ENCODE results near the gene ADI1. TPM values are rescaled to one million over a fixed set of nuclear protein-coding genes. Genes with fewer than 3 reads are reported as not detected.

Gene ADI1
- total and polyA plus RNA-seq, 10 of the 15 experiments (the other 5 are each of a cell fraction or from before 2014, with no cell fraction given): 4.4 to 78.7 (median 17.2) TPM

DNA sequence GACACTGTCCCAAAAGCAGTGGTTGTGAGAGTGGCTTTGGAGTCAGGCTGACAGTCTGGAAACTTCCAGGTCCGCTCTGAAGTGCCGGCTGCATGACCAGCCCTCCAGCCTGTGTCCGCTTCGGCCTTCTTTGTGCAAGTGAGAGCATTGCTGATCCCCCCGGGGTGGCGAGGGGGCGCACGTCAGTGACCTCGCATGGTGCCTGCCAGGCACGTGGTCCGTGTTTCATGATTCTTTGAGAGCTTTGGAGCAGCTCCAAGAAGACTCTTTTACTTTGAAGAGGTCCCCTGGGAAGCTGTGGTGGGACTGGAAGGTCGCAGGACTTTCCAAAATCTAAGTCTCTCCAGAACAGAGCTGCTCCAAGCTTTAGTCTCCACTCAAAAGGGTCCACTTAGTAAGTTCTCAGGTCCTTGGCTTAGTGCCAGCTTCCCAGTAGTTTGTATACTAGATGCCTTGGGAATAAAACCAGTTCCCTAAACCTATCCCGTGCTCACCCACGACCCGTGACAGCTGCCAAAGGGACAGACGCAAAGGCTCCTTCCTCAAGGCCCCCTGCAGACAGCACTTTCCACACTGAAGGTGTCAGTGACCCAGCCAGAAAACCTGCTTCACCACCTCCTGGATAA is 68.8 kb downstream of the ADI1 start (continued):
- TF ChIP-seq ZBTB33 (IDR thresholded peaks at IDR 0.05): no peak
- TF ChIP-seq RELA (IDR thresholded peaks at IDR 0.05; ENCODE audit: borderline replicate concordance, partially characterized antibody): no peak
- no peak for TF ChIP-seq PKNOX1 (IDR thresholded peaks at IDR 0.05)
- TF ChIP-seq FOXK2 (IDR thresholded peaks at IDR 0.05): no peak

DNA sequence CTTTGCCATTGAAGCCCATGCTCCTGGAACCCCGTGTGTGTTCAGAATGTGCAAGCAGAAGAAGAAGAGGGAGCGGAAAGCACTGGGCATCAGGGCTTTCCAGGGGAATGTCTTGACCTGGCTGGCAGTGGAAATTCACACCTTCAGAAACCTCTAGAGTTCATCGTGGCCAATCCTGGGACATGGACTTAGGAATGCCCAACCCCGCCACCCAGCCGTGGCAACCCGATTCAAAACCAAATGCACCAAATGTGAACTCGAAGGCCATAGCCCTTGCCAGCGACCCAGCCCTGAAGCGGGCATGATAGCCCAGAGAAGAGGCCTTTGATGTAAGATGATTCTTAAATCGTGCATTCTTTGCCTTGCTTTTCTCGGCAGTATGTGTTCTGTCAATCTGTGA is 69.4 kb downstream of the ADI1 start:
- no peak for DNase-seq (ENCODE audit: low read depth, low spot score)
- ChIA-PET SMC1A (ENCODE audit: uncharacterized antibody, unreplicated experiment) (no interaction called here), CTCF (no interaction called here), RAD21 (ENCODE audit: unreplicated experiment) (no interaction called here), POLR2A (no interaction called here)
- FAIRE-seq: no peak
- Histone ChIP-seq H2AFZ (ENCODE audit: control insufficient read depth, low read depth, low read length) (no peak overlapping the region), H3K4me1 (ENCODE audit: control insufficient read depth, insufficient read depth, low read length) (no peaks in the 10 kb centered on the region), H3K9ac (ENCODE audit: control insufficient read depth, insufficient read depth, low read length) (no peak overlapping the region), H4K20me1 (ENCODE audit: control insufficient read depth, insufficient read depth) (no peaks in the 10 kb centered on the region), H3K27me3 (replicated peaks in 1 of 2; ENCODE audit: control insufficient read depth in 2 of 2, insufficient read depth in 2 of 2, low read length in 1 of 2) (no peaks in the 10 kb centered on the region), H3K9me3 (replicated peaks; ENCODE audit: control insufficient read depth, insufficient read depth, low read length) (no peaks in the 10 kb centered on the region), H3K4me3 (no peak overlapping the region), H3K27ac (ENCODE audit: control insufficient read depth, insufficient read depth) (no peak overlapping the region), H3K79me2 (ENCODE audit: control insufficient read depth, insufficient read depth, low read length) (no peaks in the 10 kb centered on the region), H3K36me3 (ENCODE audit: control insufficient read depth in 2 of 2, insufficient read depth in 2 of 2, low read length in 1 of 2) (peaks cover 6 to 10% of the 10 kb centered on the region in 2 experiments; a peak in 3 of 4 replicates), H3K4me2 (ENCODE audit: control insufficient read depth, insufficient read depth) (no peak overlapping the region)
- BruUV-seq (replicated peaks): no TSS peak
- intact Hi-C loops (cut with micrococcal nuclease; ENCODE audit: unreplicated experiment): no loop called here
- 97% methylated on average over 11 of the region's 11 CpGs for WGBS (ENCODE audit: insufficient coverage, insufficient replicate concordance, low lambda C conversion rate, missing lambda C conversion rate)
- in situ Hi-C loops (cut with MboI): loop anchor here (25.0 kb wide), 1 partner anchor 1338 kb away; no protein-coding TSS in a partner anchor
- TF ChIP-seq HSF1 (IDR thresholded peaks at IDR 0.05; ENCODE audit: low read depth, low read length) (no peak), SREBF2 (IDR thresholded peaks at IDR 0.05; ENCODE audit: low read length) (no peak)
- no peak for ATAC-seq
